ENCODE data around the gene KANK4. TPM values are rescaled to one million over a fixed set of nuclear protein-coding genes. Genes with fewer than 3 reads are reported as not detected.

KANK4 gene
- total and polyA plus RNA-seq, 2 donors (not counting 1 experiment from before 2014, with no cell fraction given) = not detected

DNA sequence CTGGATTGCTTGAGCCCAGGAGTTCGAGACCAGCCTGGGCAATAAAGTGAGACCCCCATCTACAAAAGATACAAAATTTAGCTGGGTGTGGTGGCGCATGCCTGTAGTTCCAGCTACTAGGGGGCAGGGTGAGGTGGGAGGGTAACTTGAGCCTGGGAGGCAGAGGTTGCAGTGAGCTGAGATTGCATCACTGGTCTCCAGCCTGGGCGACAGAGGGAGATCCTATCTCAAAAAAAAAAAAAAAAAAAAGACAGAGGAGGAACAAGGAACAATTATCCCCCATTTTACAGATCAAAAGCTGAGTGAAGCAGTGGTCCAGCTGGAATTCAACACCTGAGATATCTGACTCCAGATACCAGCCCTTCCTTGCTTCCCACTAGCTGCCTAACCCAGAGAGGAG lies 89.8 kb downstream of the KANK4 start:
- TF ChIP-seq EZH2 (IDR thresholded peaks at IDR 0.05; ENCODE audit: low read length, missing control alignments) = no peak
- TF ChIP-seq, protein P1, sequence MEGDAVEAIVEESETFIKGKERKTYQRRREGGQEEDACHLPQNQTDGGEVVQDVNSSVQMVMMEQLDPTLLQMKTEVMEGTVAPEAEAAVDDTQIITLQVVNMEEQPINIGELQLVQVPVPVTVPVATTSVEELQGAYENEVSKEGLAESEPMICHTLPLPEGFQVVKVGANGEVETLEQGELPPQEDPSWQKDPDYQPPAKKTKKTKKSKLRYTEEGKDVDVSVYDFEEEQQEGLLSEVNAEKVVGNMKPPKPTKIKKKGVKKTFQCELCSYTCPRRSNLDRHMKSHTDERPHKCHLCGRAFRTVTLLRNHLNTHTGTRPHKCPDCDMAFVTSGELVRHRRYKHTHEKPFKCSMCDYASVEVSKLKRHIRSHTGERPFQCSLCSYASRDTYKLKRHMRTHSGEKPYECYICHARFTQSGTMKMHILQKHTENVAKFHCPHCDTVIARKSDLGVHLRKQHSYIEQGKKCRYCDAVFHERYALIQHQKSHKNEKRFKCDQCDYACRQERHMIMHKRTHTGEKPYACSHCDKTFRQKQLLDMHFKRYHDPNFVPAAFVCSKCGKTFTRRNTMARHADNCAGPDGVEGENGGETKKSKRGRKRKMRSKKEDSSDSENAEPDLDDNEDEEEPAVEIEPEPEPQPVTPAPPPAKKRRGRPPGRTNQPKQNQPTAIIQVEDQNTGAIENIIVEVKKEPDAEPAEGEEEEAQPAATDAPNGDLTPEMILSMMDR (conservative IDR thresholded peaks at IDR 0.05 in 1 of 2, IDR thresholded peaks at IDR 0.05 in 1 of 2; ENCODE audit: low read depth in 1 of 2, low read length in 2 of 2) = no peak
- Histone ChIP-seq H2AFZ (ENCODE audit: low read length) (no peak overlapping the region), H3K9me3 (ENCODE audit: control insufficient read depth, insufficient read depth, low read depth, low read length) (no peaks in the 10 kb centered on the region), H3K27me3 (ENCODE audit: control insufficient read depth, insufficient read depth, low read length) (no peaks in the 10 kb centered on the region), H4K20me1 (ENCODE audit: control insufficient read depth, extremely low read depth, insufficient read depth, low read length) (no peaks in the 10 kb centered on the region), H3K4me1 (ENCODE audit: control insufficient read depth, extremely low read depth, insufficient read depth, low read length) (no peaks in the 10 kb centered on the region), H3K79me2 (ENCODE audit: control insufficient read depth, insufficient read depth, low read length) (no peaks in the 10 kb centered on the region), H3K36me3 (ENCODE audit: control insufficient read depth, insufficient read depth, low read length) (no peaks in the 10 kb centered on the region), H3K27ac (ENCODE audit: insufficient read depth, low read length) (no peak overlapping the region), H3K4me2 (ENCODE audit: extremely low read depth, insufficient read depth, low read length) (no peak overlapping the region), H3K4me3 (replicated peaks in 1 of 4; ENCODE audit: control extremely low read depth in 1 of 4, insufficient read depth in 1 of 4, low read depth in 3 of 4, low read length in 4 of 4) (no peak overlapping the region), H3K9ac (ENCODE audit: insufficient read depth, low read length) (no peak overlapping the region)
- no peak for DNase-seq (ENCODE audit: low read depth in 2 of 2)

DNA sequence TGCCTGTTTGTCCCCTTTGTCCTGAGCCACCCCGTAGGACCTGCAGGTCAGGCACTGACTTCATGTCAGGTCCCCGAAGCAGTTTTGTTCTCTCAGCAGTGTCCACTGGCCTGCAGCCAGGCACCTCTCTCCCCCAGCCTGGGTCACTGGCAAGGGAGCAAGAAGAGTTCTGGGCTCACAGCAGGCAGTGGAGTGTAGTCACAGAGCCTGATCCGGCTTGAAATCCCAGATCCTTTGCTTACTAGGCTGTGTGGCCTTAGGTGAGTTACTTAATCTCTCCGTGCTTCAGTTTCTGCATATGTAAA lies 90.4 kb downstream of the KANK4 start:
- Histone ChIP-seq H4K20me1 (ENCODE audit: control insufficient read depth, extremely low read depth, insufficient read depth, low read length) (no peaks in the 10 kb centered on the region), H3K9me3 (ENCODE audit: control insufficient read depth, insufficient read depth, low read depth, low read length) (no peaks in the 10 kb centered on the region), H2AFZ (ENCODE audit: low read length) (no peak overlapping the region), H3K27ac (ENCODE audit: insufficient read depth, low read length) (no peak overlapping the region), H3K4me2 (ENCODE audit: extremely low read depth, insufficient read depth, low read length) (no peak overlapping the region), H3K4me3 (replicated peaks in 1 of 4; ENCODE audit: control extremely low read depth in 1 of 4, insufficient read depth in 1 of 4, low read depth in 3 of 4, low read length in 4 of 4) (no peak overlapping the region), H3K36me3 (ENCODE audit: control insufficient read depth, insufficient read depth, low read length) (no peaks in the 10 kb centered on the region), H3K9ac (ENCODE audit: insufficient read depth, low read length) (no peak overlapping the region), H3K79me2 (ENCODE audit: control insufficient read depth, insufficient read depth, low read length) (no peaks in the 10 kb centered on the region), H3K4me1 (ENCODE audit: control insufficient read depth, extremely low read depth, insufficient read depth, low read length) (no peaks in the 10 kb centered on the region), H3K27me3 (ENCODE audit: control insufficient read depth, insufficient read depth, low read length) (no peaks in the 10 kb centered on the region)
- TF ChIP-seq, protein P1 (conservative IDR thresholded peaks at IDR 0.05 in 1 of 2, IDR thresholded peaks at IDR 0.05 in 1 of 2; ENCODE audit: low read depth in 1 of 2, low read length in 2 of 2) = no peak
- no peak for TF ChIP-seq EZH2 (IDR thresholded peaks at IDR 0.05; ENCODE audit: low read length, missing control alignments)
- no peak for DNase-seq (ENCODE audit: low read depth in 2 of 2)

DNA sequence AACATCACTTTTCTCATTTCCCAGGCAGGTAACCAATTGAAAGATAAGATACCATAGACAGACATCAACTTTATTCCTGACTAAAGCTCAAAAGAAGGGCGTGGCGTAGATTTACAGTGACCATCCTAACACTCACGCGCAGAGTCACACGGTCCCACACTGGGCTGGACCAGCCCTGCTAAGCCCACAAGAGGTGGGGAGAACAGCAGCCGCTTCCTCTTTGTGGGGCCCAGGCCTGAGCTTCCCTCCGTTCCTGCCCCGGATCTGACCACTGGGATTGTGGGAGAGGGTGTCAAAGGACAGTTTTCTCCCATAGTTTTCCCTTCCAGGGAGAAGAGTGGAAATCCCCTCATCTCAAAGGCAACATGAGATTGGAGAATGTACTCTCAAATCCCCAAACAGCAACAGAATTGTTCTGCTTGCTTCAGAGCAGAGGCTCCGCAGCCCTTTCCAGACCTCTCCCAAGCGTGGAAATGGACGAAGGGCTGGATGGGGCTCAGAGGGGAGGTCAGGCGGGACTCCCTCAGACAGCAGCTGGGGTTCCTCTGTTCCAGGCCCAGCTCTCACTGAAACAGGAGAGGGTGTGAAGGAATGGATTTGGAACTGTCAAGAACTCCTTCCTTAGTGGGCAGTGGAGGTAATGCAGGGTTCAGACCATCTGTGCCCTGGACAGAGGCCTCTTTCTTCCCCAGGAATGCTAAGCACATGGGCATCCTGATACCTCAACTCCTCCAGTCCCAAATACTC lies 90.9 kb downstream of the KANK4 start:
- no peak overlapping the region for H3K9ac ChIP-seq (ENCODE audit: insufficient read depth, low read length)
- H3K27me3 ChIP-seq (ENCODE audit: control insufficient read depth, insufficient read depth, low read length) = no peaks in the 10 kb centered on the region
- no peaks in the 10 kb centered on the region for H3K79me2 ChIP-seq (ENCODE audit: control insufficient read depth, insufficient read depth, low read length)
- H3K4me1 ChIP-seq (ENCODE audit: control insufficient read depth, extremely low read depth, insufficient read depth, low read length) = no peaks in the 10 kb centered on the region
- H3K4me3 ChIP-seq (replicated peaks in 1 of 4; ENCODE audit: control extremely low read depth in 1 of 4, insufficient read depth in 1 of 4, low read depth in 3 of 4, low read length in 4 of 4) = no peak overlapping the region
- no peaks in the 10 kb centered on the region for H3K36me3 ChIP-seq (ENCODE audit: control insufficient read depth, insufficient read depth, low read length)
- no peak for TF ChIP-seq EZH2 (IDR thresholded peaks at IDR 0.05; ENCODE audit: low read length, missing control alignments)
- TF ChIP-seq, protein P1 (conservative IDR thresholded peaks at IDR 0.05 in 1 of 2, IDR thresholded peaks at IDR 0.05 in 1 of 2; ENCODE audit: low read depth in 1 of 2, low read length in 2 of 2) = no peak
- no peaks in the 10 kb centered on the region for H4K20me1 ChIP-seq (ENCODE audit: control insufficient read depth, extremely low read depth, insufficient read depth, low read length)
- no peak for DNase-seq (ENCODE audit: low read depth in 2 of 2)
- H3K4me2 ChIP-seq (ENCODE audit: extremely low read depth, insufficient read depth, low read length) = no peak overlapping the region
- no peak overlapping the region for H2AFZ ChIP-seq (ENCODE audit: low read length)
- no peak overlapping the region for H3K27ac ChIP-seq (ENCODE audit: insufficient read depth, low read length)
- H3K9me3 ChIP-seq (ENCODE audit: control insufficient read depth, insufficient read depth, low read depth, low read length) = no peaks in the 10 kb centered on the region

All from fibroblast of lung (primary cell).